GM18858 (cell line): Measurements from ENCODE around the gene FOXR1.
"Not testable (repeated sequence)": the region's sequence is repeated elsewhere in the genome, so short reads cannot be mapped to it uniquely, and the experiment has no call there.

Source experiments
- ATAC-seq: cut with Tn5 transposase; IDR thresholded peaks from one replicate; pipeline ENCODE4 v1.9.1; 2021; ENCODE audit not compliant: unreplicated experiment

Gene FOXR1

DNA sequence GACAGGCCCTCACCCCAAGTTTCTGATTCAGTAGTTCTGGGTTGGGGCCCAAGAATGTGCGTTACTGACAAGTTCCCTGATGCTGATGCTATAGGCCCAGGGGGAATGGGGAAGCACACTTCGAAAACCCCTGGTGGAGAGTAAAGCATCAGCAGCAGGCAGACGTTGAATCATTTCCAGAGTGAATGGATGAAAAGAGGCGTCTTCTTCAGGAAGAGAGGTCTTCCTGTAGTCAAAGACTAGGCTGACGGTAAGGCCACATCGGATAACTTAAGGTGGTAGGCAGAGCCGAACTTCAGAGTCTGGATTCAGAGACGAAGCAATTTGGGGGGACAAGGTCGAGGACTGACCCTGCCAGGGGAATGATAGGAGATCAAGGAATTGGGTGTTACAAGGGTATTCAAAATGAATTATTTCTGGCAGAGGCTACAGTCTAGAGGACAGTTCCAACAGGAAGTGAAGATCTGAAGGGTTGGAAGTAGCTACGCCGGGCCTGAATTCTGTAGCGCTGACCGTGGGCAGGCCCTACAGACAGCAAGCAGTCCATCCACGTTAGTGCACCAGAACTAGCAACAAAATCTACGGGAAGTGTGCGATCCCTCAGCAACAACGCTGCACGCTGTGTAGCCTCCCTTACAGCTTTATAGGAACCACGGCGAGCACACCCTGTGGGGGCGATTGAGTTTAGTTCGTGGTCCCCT lies 25.5 kb downstream of the FOXR1 start:
- ATAC-seq, result no peak

DNA sequence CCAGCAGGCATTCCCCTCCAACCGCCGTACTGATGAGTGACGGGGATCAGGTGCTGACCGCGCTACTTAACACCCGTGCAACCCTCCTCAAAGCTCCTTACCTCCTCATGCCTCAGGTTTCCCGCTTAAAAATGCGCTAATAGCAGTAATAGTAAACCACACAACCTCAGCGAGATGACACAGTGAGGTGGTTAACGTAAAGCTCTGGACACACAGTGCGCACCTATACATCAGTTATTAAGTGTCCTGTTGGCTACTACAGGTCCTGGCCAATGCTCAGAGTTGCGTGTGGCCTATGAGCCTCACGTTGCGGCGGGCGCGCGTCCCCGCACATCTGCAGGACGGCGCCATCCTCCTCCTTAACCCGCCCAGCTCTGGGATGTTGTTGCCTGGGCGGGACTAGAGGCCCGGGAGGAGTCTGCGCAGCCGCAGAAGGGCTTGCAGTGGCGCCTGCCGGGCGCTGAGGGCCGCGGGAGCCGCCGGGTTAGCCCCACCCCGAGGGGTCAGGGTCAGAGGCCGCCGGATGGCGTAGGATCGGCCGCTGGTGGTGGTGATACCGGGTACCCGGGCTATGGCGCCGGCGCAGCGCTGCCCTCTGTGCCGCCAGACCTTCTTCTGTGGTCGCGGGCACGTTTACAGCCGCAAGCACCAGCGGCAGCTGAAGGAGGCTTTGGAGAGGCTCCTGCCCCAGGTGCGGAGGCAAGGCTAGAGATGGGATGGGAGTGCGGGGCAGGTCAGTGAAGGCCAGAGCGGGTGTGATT lies 26.2 kb downstream of the FOXR1 start, which contains the start of gene CENATAC:
TSS of gene CENATAC (plus strand) at position 512 of the 761 bp plus-strand sequence. CDS start at position 572, 60 bp downstream.
- peak; percentile 65 for ATAC-seq

DNA sequence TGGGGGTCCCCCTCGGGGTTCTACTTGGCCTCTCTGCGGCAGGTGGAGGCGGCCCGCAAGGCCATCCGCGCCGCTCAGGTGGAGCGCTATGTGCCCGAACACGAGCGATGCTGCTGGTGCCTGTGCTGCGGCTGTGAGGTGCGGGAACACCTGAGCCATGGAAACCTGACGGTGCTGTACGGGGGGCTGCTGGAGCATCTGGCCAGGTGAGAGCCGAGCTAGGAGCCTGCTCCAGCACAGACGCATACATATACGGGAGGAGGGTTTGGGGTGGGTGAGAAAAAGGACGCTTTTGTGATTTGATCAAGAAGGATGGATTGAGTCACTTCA lies 26.8 kb downstream of the FOXR1 start:
- no peak for ATAC-seq

DNA sequence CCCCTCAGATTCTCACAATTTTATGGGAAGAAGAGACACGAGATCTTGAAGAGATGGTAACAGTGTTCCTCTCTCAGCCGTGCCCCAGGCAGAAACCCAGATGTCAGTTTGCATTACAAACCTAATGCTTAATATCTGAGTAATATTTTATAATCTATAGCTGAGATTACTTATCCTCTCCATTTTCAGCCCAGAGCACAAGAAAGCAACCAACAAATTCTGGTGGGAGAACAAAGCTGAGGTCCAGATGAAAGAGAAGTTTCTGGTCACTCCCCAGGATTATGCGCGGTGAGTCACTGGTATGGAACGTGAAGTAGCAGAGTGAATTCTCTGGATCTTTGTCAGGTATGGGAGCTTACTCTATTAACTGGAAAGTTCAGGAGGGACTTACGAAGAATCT lies 27.3 kb downstream of the FOXR1 start:
- no peak for ATAC-seq

DNA sequence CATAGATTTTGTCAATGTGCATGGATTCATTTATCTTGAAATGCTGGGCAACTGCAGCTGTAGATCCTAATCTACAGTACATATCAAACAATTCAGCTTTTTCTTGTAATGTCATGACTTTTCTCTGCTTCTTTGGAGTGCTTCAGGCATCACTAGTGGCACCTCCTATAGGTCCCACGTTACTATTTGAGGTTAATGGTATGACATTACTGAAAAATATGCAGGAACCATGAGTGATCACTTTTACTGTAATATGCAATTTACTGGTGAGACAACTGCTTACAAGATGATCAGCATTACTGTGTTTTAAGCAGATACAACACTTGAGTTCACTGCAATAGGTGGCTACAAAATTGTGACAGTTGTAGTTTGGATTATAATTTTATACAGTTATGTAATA lies 29.3 kb downstream of the FOXR1 start:
- ATAC-seq, result no peak

DNA sequence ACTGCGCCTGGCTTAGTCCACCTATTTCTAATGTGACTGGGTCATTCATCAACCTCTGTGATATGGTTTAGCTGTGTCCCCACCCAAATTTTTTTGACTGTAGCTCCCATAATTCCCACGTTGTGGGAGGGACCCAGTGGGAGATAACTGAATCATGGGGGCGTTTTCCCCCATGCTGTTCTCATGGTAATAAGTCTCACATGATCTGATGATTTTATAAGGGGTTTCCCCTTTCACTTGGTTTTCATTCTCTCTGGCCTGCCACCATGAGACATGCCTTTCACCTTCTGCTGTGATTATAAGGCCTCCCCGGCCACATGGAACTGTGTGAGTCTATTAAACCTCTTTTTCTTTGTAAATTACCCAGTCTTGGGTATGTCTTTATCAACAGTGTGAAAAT lies 35.1 kb downstream of the FOXR1 start:
- no peak for ATAC-seq

DNA sequence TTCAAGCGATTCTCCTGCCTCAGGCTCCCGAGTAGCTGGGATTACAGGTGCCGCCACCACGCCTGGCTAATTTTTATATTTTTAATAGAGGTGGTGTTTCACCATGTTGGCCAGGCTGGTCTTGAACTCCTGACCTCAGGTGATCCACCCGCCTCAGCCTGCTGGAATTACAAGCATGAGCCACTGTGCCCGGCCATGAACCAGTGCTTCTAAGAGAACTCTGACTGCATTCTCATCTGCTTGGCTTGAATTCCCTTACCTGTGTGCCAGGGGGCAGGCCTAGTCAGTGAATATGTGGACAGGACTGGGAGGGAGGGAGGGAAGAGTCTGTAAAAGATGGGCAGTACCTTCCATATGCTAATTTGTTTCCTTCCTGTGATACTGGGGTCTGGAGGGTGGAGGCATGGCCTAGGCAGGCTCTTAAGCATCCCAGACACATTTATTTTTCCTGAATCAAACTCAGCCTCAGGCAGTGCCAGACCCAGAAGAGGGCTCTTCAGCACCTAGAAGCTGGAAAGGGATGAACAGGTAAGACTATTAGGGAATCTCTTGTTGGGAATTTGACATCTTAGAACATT lies 40.0 kb downstream of the FOXR1 start:
- ATAC-seq, result no peak

DNA sequence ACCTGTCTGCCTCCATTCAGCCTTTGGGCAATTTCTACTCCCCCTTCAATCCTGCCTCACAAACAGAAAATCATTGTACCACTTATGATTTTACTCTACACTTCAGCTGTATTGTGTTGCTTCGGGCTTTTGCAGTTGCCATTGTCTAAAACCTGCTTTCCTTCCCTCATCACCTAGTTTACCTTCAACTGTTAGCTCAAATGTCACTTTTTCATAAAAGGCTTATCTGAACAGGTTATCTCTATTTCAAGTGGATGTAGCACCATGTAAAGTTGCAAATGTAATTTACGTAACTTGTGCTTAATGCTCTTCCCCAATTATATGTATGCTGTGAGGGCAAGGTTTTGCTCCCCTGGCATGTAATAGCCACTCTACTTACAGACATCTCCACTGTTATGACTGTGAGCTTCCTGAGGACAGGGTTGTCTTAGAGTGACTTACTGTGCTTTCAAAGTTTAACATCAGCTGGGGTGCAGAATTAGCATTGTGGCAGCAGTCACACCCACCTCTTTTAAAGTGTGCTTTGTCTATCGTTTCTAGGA lies 41.1 kb downstream of the FOXR1 start:
- ATAC-seq, result no peak

DNA sequence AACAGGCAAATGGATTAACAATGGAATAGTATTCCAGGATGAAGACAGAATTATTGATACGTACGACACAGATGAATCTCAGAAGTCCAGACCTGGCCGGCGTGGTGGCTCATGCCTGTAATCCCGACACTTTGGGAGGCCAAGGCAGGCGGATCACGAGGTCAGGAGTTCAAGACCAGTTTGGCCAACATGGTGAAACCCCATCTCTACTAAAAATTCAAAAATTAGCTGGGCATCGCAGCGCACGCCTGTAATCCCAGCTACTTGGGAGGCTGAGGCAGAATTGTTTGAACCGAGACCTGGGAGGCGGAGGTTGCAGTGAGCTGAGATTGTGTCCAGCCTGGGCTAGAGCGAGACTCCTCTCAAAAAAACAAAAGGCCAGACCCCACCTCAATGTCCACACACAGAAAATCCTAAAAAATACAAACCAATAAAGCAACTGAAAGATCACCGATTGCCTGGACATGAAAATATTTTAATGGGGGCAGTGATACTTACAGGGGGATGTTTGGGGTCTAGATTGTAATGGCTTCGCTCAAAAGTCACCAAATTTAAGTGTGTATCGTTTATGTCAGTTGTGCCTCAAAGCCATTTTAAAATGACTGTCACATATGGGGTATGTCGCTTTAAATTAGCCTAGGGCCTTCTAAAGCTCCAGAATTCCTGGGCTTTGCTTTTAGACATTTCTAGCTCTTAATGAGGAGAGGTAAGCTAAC lies 42.8 kb downstream of the FOXR1 start:
- no peak for ATAC-seq

DNA sequence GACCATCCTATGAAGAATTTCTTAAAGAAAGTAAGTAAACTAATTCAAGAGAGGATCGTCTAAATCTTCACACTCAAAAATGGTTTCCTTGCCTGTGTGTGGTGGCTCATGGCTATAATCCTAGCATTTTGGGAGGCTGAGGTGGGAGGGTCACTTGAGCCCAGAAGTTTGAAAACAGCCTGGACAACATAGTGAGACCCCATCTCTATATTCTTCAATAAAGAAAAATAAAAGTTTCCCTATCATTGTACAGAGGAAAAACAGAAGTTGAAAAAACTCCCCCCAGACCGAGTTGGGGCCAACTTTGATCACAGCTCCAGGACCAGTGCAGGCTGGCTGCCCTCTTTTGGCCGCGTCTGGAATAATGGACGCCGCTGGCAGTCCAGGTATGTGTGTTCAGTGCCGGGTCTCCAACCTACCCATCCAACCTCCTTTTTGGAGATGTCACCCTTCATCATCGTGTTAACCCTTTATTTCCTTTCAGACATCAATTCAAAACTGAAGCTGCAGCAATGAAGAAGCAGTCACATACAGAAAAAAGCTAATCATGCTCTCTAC lies 43.6 kb downstream of the FOXR1 start:
- ATAC-seq, result no peak

DNA sequence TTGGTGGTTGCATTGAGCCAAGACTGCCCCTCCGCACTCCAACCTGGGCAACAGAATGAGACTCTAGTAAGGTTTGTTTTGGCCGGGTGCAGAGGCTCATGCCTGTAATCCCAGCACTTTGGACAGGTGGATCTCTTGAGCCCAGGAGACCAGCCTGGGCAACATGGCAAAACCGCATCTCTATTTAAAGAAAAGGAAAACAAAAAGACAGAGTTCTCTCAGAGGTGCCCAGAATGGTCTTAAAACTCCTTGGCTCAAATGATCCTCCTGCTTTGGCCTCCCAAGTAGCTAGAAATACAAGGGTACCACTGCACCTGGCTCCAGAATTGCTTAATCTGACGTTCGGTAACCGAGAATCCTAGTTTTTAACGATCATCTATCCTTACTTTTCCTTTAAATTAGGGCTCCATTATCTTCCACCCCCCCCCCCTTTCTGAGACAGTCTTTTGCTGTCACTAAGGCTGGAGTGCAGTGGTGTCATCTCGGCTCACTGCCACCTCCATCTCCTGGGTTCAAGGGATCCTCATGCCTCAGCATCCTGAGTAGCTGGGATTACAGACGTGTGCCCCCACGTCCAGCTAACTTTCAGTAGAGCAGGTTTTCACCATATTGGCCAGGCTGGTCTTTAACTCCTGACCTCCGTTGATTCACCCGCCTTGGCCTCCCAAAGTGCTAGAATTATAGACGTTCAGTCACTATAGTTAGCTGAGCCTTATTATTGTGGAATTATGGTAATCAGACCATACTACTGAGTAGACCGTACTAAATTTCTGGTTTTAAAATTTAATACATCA lies 44.9 kb downstream of the FOXR1 start:
- ATAC-seq, result no peak

DNA sequence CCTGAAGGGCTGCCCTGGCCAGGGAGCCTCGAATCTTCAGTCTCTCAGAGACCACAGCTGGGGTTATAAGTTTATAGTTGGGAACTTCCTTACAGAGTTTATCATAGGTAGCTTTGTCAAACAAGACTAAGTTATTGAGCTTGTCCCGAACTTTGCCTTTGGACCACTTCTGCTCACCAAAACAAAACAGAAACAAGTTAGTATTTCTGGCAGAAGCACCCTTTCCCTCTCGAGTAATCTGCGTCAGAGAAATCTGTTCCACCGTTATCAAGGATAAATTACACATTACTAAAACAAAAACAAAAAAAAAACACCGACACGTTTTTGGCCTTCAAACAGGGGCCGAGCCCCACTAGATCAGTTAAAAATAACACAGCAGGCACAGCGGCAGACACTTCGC lies 45.8 kb downstream of the FOXR1 start:
- ATAC-seq, result not testable (repeated sequence)

DNA sequence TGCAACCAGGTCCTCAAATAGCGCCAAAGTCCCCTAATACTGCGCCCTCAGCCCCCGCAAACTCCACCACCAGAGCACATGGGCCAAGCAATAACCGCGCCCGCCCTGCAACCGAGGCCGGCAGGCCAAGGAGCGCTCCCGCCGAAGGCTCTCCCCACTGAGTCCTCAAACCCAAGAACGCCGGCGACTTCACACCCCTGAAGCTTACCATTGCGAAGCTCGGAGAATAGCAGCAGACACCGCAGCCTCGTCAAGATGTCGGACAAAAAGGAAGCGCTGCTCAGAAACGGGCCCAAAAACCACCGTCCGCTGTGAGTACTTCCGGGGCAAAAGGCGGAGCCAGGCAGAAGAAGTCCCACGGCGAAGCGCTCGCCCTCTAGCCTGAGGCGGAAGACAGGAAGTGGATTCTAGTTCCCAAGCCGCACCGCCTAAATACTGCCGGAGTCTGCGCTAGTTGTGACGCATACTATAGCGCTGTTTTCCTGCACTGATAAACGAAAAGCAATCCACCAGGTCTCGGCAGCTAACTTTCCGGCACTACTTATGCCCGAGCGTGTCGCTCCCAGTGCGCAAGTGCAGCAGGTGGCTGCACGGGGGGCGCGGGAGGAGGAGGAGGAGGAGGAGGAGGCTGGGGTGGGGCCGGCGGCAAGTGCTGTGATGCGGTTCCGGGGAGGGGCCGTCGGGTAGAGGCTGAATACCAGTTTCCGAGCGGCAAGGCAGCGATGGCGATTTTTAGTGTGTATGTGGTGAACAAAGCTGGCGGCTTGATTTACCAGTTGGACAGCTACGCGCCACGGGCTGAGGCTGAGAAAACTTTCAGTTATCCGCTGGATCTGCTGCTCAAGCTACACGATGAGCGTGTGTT lies 46.7 kb downstream of the FOXR1 start, which contains the start of the genes RPS25 and TRAPPC4:
TSS of gene RPS25 (minus strand) at position 270 of the 865 bp plus-strand sequence. CDS start at position 211, 59 bp downstream.
TSS of gene TRAPPC4 (plus strand) at position 693 of the 865 bp plus-strand sequence. CDS start at position 723, 30 bp downstream.
- peak; percentile 68 for ATAC-seq

DNA sequence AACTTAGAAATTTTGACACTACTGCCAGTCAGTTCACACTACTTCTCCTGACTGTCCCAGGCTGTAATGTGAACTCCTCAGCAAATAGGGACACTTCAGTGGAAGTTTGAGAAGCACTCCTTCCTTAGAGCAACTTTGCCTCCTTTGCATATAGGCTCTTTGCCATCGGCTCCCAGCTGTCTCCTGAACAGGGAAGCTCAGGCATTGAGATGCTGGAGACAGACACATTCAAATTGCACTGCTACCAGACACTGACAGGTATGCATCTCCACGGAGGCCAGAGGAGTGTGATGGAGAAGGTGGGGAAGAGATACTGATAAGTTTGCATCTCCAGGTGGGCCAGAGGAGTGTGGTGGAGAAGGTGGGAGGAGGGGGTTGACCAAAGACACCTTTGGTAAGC lies 48.4 kb downstream of the FOXR1 start:
- no peak for ATAC-seq

DNA sequence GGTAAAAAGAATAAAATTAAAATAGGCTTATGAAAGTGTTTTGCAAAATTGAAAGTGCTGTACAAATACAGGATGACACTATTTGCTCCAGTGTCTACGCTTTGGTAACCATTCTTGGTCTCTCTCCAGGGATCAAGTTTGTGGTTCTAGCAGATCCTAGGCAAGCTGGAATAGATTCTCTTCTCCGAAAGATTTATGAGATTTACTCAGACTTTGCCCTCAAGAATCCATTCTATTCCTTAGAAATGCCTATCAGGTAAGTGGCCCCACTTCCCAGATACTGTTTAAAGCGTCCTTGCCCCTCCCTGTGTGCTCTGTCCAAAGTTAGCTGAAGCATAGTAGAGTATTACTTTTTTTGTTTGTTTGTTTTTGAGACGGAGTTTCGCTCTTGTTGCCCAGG lies 50.1 kb downstream of the FOXR1 start:
- no peak for ATAC-seq

DNA sequence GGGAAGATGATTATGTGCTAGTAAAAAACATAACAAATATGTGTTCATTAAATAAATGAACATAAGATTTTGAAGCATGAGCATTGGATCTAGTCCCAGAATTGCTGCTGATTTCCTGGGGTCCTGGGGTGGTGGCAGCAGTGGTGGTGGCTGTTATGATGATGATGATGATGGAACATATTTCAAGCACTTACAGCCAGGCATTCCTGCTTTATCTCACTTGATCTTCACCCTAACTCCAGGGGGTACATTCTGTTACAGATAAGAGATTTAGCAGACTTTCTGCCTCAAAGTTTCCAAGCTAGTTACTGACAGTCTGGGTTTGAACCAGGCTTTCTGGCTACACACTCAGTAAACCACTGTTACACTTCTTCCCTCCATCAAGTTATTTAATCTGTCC lies 52.2 kb downstream of the FOXR1 start:
- ATAC-seq, result no peak

DNA sequence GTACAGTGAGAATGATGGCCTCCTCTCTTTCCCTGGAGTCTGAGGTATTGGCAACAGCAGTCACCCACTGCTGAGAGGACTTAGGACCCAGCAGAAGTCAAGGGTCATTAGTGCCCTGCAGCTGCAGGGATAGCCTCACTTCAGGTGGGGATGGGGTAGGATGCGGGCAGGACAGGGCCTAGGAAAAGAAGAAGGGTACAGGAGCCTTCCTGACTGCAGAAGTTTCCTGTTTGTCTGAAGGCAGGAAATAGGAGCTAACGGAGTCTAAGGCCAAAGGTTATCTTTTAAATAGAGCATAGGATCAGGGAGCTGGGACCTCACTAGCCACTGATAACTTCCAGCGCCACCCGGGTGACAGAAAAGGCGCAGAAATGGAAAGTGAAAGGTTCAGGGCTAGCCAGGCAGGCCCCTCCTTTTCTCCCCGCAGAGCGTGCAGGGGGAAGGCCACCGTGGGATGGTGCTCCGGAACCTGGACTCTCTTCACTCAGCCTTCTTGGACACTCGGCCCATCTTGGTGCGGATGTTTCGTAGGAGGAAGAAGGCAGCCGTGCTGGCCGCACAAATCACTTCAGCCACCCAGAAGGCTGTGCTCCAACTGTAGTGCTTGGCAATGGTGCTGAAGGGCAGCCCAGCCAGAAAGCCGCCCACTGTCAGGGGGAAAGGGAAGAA lies 53.0 kb downstream of the FOXR1 start:
- no peak for ATAC-seq

DNA sequence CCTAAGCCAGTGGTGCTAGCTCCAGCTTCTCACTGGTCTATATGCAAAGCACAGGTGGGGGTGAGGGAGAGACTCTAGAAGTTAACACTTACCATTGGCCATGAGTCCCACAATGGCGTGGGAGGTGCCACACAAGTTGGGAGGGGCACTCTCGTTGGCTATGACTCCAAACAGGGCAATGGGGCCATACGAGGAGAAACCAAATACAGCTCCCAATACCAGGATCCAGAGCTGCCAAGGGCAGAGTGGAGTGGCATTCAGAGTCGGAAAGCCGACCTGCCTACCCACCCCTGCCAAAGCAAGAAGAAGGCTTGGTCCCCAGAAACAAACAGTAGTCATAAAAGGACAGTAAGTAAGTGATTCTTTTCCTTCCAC lies 53.5 kb downstream of the FOXR1 start:
- no peak for ATAC-seq

DNA sequence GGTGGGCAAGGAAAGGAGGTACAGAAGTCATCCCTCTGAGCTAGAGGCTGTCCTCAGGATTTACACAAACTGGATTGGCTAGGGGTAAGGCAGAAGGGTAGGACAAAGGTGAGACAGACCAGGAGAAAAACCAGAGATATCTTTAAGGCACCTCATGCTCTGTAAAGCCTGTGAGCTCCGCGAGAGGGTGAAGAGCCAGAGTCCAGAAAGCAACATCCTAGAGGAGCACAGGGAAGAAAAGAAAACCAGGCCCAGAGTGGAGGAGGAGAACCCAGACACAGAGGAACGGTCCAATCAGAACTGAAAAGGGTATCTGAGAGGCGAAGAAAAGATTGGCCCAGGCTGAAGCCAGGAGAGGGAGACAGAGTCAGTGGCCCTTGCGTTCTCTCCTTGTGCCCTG lies 54.0 kb downstream of the FOXR1 start:
- ATAC-seq, result no peak
